ENCODE data around the gene CENPW. TPM values are rescaled to one million over a fixed set of nuclear protein-coding genes. Genes with fewer than 3 reads are reported as not detected.
A peak's percentile ranks its signal among the peaks of the same experiment; 100 is the strongest.

The CENPW gene
- total and polyA plus RNA-seq, 11 donors = 0.39 to 7.9 (median 0.78) TPM; not detected in 4

GRCh38 chr6:126376682-126377081 is 36.8 kb downstream of the CENPW start:
- WGBS, 4 donors = 92 to 96% (median 94%) methylated on average over 2 of the region's 2 CpGs
- ATAC-seq = no peak

DNA sequence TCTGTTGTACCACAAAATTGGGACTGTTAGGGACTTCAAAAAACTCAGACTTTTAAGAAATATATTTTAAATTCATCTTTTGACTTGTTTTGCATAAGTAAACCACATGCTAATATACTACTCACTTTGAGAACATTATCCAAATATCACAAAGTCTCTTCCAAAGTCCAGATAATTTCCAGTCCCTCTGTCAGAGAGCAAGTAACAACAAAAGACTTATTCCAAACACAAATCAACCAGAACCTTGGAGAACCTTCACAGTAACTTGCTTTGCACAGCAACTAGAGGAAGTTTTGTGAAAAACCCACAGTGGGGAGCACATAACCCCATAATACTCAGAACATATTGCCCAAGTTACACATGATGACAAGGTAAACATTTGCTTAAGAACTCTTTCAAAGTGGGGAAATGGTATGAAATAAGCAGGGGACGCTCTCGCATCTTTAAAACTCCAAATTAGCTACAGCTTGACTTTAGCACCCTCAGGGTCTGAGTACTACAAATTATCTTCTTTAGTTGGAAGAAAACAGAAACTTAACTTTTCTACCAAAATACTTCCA is 37.8 kb downstream of the CENPW start:
- intact Hi-C loops (cut with DNase I) = no loop called here
- WGBS, 4 donors = 96 to 98% (median 97%) methylated on average over 2 of the region's 2 CpGs
- H3K9me3 ChIP-seq = peaks cover 0 to 13% (median 0%) of the 10 kb centered on the region in 12 donors
- no peaks in the 10 kb centered on the region for H3K27me3 ChIP-seq
- TF ChIP-seq, protein P1, sequence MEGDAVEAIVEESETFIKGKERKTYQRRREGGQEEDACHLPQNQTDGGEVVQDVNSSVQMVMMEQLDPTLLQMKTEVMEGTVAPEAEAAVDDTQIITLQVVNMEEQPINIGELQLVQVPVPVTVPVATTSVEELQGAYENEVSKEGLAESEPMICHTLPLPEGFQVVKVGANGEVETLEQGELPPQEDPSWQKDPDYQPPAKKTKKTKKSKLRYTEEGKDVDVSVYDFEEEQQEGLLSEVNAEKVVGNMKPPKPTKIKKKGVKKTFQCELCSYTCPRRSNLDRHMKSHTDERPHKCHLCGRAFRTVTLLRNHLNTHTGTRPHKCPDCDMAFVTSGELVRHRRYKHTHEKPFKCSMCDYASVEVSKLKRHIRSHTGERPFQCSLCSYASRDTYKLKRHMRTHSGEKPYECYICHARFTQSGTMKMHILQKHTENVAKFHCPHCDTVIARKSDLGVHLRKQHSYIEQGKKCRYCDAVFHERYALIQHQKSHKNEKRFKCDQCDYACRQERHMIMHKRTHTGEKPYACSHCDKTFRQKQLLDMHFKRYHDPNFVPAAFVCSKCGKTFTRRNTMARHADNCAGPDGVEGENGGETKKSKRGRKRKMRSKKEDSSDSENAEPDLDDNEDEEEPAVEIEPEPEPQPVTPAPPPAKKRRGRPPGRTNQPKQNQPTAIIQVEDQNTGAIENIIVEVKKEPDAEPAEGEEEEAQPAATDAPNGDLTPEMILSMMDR (IDR thresholded peaks at IDR 0.05) = no peak
- no peak for TF ChIP-seq POLR2A (IDR thresholded peaks at IDR 0.05)
- no peak overlapping the region for H3K27ac ChIP-seq
- no peak for ATAC-seq
- DNase-seq = no peak
- no peak overlapping the region for H3K4me3 ChIP-seq
- H3K36me3 ChIP-seq = no peaks in the 10 kb centered on the region
- H3K4me1 ChIP-seq = no peaks in the 10 kb centered on the region

More at GRCh38 chr6:126376682-126377081, 36.8 kb downstream of the CENPW start:
- intact Hi-C loops (cut with DNase I) = no loop called here
- Histone ChIP-seq H3K4me1 (no peaks in the 10 kb centered on the region), H3K4me3 (no peak overlapping the region), H3K36me3 (no peaks in the 10 kb centered on the region), H3K27me3 (no peaks in the 10 kb centered on the region), H3K9me3 (peaks cover 0 to 10% (median 0%) of the 10 kb centered on the region in 12 donors), H3K27ac (no peak overlapping the region)
- no peak for DNase-seq
- TF ChIP-seq, protein P1 (IDR thresholded peaks at IDR 0.05) = no peak
- TF ChIP-seq POLR2A (IDR thresholded peaks at IDR 0.05) = no peak

- intact Hi-C loops (cut with DNase I) = no loop called here
- 43 to 78% (median 46%) methylated on average over 1 of the region's 1 CpG for WGBS, 4 donors
- H3K4me1 ChIP-seq = no peaks in the 10 kb centered on the region
These were observed 40.2 kb downstream of the CENPW start for GRCh38 chr6:126380072-126380583.

DNA sequence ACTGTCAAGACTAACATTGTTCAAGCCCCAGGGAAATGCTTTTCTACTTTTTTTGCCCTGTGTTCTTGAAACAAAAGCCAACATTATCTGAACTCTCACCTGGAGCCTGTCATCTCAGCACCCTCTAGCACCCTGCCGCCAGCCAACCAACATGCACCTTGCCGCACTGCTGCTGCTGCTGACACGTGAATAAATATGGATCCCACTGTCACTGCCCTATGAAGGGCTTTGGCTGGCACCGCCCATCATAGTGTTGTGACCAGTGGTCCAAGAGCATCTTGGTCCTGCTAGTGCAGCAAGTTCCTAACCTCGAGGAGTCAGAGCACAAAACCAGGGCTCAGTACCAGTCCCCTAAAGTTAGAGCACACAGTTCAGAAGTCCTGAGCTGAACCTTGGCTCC is 41.6 kb downstream of the CENPW start:
- DNase-seq (peak in 1 of 5 donors; percentile 34), ATAC-seq (no peak)
- Histone ChIP-seq H3K36me3 (no peaks in the 10 kb centered on the region), H3K27me3 (no peaks in the 10 kb centered on the region), H3K9me3 (peaks cover 0 to 30% (median 12%) of the 10 kb centered on the region in 12 donors), H3K4me3 (no peak overlapping the region), H3K4me1 (no peaks in the 10 kb centered on the region), H3K27ac (no peak overlapping the region)
- TF ChIP-seq, protein P1 (IDR thresholded peaks at IDR 0.05) = no peak
- TF ChIP-seq POLR2A (IDR thresholded peaks at IDR 0.05) = no peak
- 91 to 96% (median 93%) methylated on average over 4 to 5 of the region's 5 CpGs for WGBS, 4 donors
- intact Hi-C loops (cut with DNase I) = no loop called here

More at GRCh38 chr6:126380072-126380583, 40.2 kb downstream of the CENPW start:
- Histone ChIP-seq H3K4me3 (no peak overlapping the region), H3K27me3 (no peaks in the 10 kb centered on the region), H3K9me3 (peaks cover 0 to 26% (median 12%) of the 10 kb centered on the region in 12 donors), H3K36me3 (no peaks in the 10 kb centered on the region), H3K27ac (no peak overlapping the region)
- TF ChIP-seq, protein P1 (IDR thresholded peaks at IDR 0.05) = no peak
- TF ChIP-seq POLR2A (IDR thresholded peaks at IDR 0.05) = no peak
- DNase-seq (no peak), ATAC-seq (no peak)
